ENCODE results near the gene LYSMD2. TPM values are rescaled to one million over a fixed set of nuclear protein-coding genes. Genes with fewer than 3 reads are reported as not detected.
"Not testable (repeated sequence)": the region's sequence is repeated elsewhere in the genome, so short reads cannot be mapped to it uniquely, and the experiment has no call there.

LYSMD2 gene
- total RNA-seq = 13.1 TPM

- DNase-seq (ENCODE audit: low spot score) = peak; percentile 72
Observed at GRCh38 chr15:51737522-51738305, at the start of gene LYSMD2. LYSMD2 (minus strand) TSS chr15:51737655; CDS start chr15:51737622, 33 bp downstream.

DNA sequence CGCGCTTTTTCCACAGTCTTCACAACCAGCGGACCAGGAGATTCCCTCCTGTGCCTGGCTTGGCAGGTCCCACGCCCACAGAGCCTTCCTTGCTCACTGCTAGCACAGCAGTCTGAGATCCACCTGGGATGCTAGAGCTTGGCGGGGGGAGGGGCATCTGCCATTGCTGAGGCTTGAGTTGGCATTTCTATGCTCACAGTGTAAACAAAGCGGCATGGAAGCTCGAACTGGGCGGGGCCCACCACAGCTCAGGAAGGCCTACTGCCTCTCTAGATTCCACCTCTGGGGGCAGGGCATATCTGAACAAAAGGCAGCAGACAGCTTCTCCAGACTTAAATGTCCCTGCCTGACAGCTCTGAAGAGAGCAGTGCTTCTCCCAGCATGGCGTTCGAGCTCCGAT, 49.7 kb upstream of the LYSMD2 start:
- not testable (repeated sequence) for DNase-seq (ENCODE audit: low spot score)

- no peak for DNase-seq (ENCODE audit: low spot score)
Observed at GRCh38 chr15:51783967-51784366, 46.5 kb upstream of the LYSMD2 start.

GRCh38 chr15:51782357-51782896, 45.0 kb upstream of the LYSMD2 start:
- DNase-seq (ENCODE audit: low spot score) = no peak

DNA sequence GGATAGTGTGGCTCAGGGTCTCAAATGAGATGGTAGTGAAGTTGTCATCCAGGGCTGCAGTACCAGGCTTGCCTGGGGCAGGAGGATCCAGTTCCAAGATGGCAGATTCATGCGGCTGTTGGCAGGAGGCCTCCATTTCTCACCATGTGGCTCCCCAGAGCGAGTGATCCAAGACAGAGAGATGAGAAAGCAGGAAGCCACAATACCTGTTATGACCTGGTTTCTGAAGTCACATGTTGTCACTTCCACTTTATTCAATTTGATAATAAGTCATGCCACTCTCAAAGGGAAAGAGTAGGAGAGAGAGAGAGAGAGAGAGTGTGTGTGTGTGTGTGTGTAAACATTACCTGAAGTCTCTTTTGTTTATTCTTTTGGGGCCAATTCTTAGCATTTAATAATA, 44.1 kb upstream of the LYSMD2 start:
- DNase-seq (ENCODE audit: low spot score) = no peak

GRCh38 chr15:51780636-51781035, 43.2 kb upstream of the LYSMD2 start:
- no peak for DNase-seq (ENCODE audit: low spot score)

- DNase-seq (ENCODE audit: low spot score) = peak; percentile 77
Observed at GRCh38 chr15:51776952-51777569, 39.6 kb upstream of the LYSMD2 start.

- peak; percentile 53 for DNase-seq (ENCODE audit: low spot score)
Observed at GRCh38 chr15:51775967-51776816, 38.7 kb upstream of the LYSMD2 start.

GRCh38 chr15:51774916-51775315, 37.5 kb upstream of the LYSMD2 start:
- DNase-seq (ENCODE audit: low spot score) = no peak

- DNase-seq (ENCODE audit: low spot score) = no peak
Observed at GRCh38 chr15:51771773-51772172, 34.3 kb upstream of the LYSMD2 start.

- DNase-seq (ENCODE audit: low spot score) = no peak
Observed at GRCh38 chr15:51770902-51771301, 33.4 kb upstream of the LYSMD2 start.

DNA sequence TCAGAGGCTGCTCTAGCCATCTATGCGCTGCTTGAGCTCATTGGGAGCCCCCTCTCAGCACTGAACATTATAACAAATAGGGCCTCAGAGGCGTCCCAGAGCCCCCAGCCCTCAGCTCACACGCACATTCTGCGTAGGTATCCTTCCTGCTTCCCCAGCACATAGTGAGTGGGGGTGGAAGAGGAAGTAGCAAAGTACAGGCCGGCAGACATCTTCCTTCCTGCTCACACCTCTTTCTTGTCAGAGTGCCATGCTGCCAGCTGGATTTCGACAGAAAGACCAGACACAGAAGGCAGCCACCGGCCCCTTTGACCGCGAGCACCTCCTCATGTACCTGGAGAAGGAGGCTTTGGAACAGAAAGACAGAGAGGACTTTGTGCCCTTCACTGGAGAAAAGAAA, 30.6 kb upstream of the LYSMD2 start:
- no peak for DNase-seq (ENCODE audit: low spot score)

- DNase-seq (ENCODE audit: low spot score) = no peak
Observed at GRCh38 chr15:51766341-51766740, 28.9 kb upstream of the LYSMD2 start.

- no peak for DNase-seq (ENCODE audit: low spot score)
Observed at GRCh38 chr15:51765751-51766150, 28.3 kb upstream of the LYSMD2 start.

DNA sequence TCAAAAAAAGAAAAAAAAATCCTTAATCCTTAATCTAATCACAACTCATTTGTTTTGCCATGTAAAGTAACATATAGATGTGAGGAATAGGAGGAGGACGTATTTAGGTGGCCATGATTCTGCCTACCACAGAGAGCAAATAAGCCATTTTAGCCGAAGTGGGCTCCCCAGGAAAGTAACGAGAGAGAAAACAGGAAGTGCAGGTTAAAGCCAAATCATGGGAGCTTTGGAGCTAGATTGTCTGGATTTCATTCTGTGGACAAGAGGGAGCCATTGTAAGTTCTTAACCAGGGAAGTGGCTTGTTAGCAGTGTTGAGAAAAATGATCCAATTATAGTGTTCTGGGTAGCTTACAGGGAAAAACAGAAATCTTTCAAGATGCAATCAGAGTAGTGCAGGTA, 23.4 kb upstream of the LYSMD2 start:
- DNase-seq (ENCODE audit: low spot score) = no peak

- DNase-seq (ENCODE audit: low spot score) = no peak
Observed at GRCh38 chr15:51759557-51760070, 22.2 kb upstream of the LYSMD2 start.

GRCh38 chr15:51758645-51759044, 21.2 kb upstream of the LYSMD2 start:
- DNase-seq (ENCODE audit: low spot score) = no peak

- no peak for DNase-seq (ENCODE audit: low spot score)
Observed at GRCh38 chr15:51757450-51757849, 20.0 kb upstream of the LYSMD2 start.

DNA sequence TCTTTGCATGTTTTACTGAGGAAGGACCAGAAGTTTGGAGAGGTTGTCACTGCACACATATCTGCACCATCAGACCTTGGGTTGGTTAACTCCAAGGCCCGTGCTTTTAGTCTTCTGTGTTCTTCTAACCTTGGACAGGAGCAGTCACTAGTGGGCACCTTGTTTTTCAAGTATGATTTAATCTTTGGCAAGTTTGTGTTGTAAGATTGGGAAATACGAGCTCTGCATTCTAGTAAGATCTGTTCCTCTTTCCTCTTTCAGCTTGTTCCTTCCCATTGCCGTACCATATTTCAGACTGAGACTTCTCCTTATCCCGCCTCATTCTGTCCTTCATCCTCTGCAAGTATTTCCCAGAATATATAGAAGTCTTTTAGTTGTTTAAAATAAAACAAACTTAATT, 19.0 kb upstream of the LYSMD2 start:
- DNase-seq (ENCODE audit: low spot score) = no peak

GRCh38 chr15:51755790-51756189, 18.3 kb upstream of the LYSMD2 start:
- no peak for DNase-seq (ENCODE audit: low spot score)

DNA sequence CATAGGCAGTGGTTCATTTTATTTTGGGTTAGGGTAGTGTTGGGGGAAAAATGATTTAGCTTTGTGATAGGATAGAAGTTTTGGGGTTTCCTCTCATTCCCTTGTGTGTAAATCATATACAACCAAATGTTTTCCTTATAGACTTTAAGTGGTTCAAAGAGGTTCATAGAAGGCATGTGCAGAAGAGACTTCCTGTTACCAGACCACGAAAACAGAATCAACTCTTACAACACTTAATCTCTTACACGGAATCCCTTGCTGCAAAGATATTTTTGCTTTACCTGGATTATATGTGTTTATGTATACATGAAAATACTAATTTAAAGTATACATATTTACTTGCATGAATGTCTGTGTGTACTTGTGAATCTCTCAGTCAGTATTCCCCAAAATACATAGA, 16.8 kb upstream of the LYSMD2 start:
- DNase-seq (ENCODE audit: low spot score) = no peak

DNA sequence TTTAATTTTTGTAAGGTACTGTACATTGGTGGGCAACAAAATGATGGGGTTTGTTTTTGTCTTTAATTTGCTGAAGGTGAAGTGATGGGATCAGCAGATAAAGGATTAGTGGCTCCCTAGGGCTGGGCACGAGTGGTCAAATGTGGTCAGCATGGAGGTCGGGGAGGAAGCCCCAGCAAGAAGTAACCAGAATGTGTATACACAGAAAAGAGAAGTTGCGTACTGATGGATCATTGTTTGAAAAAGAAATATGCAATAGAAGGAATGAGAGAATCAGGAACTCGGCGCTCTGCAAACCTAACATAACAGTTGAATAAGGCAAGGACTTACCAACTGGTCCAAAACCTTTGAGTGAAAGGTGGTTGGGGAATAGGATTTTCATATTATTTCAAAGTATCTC, 15.4 kb upstream of the LYSMD2 start:
- no peak for DNase-seq (ENCODE audit: low spot score)
